H1 (cell line): ENCODE data around the gene HELZ2. TPM values are rescaled to one million over a fixed set of nuclear protein-coding genes. Genes with fewer than 3 reads are reported as not detected.

Source experiments
- CTCF ChIA-PET: fragments of 300-600 bp; sonication (Branson Sonifier 250); formaldehyde crosslinking; loops from one replicate; lab custom pipeline; 2021; ENCODE audit not compliant: partially characterized antibody; lab: Charles Lee
- POLR2A ChIA-PET: fragments of 300-600 bp; sonication (Branson Sonifier 250); formaldehyde crosslinking; loops from one replicate; lab custom pipeline; 2021; ENCODE audit warnings: inconsistent platforms; ENCODE audit not compliant: partially characterized antibody; lab: Charles Lee
- DNase-seq, 2 experiments: peaks; one replicate each; pipeline versions ENCODE4 v3.0.0 to v3.0.0-alpha.2; 2010 to 2022; ENCODE audit warnings: low spot score in 2 of 2, low read depth in 1 of 2, mixed read lengths in 1 of 2
- FAIRE-seq: peaks from 2 replicates; lab custom pipeline; 2011; peaks lifted over from hg19 to GRCh38; lab: Jason Lieb, UNC
- H2AFZ ChIP-seq: 2 replicates; pipeline ENCODE4 v1.8.1; 2012; ENCODE audit warnings: low read length, inconsistent platforms
- H2AK5ac ChIP-seq: 2 replicates; pipeline ENCODE4 v1.6.1; 2013; ENCODE audit warnings: low read depth, low read length
- H2BK120ac ChIP-seq: replicated peaks from 2 replicates; pipeline ENCODE3; 2013; ENCODE audit warnings: low read depth, low read length, inconsistent platforms
- H2BK12ac ChIP-seq: 2 replicates; pipeline ENCODE4 v1.6.1; 2013; ENCODE audit warnings: low read depth, low read length
- H2BK15ac ChIP-seq: 2 replicates; pipeline ENCODE4 v1.6.1; 2013; ENCODE audit warnings: low read length
- H2BK20ac ChIP-seq: 2 replicates; pipeline ENCODE4 v1.6.1; 2013; ENCODE audit warnings: low read length
- H2BK5ac ChIP-seq: 2 replicates; pipeline ENCODE4 v1.6.1; 2013; ENCODE audit warnings: low read depth, low read length
- H3K14ac ChIP-seq: 2 replicates; pipeline ENCODE4 v1.6.1; 2013; ENCODE audit warnings: inconsistent platforms; ENCODE audit not compliant: insufficient read length
- H3K18ac ChIP-seq: 2 replicates; pipeline ENCODE4 v1.6.1; 2013; ENCODE audit warnings: low read length; ENCODE audit errors: extremely low read depth
- H3K23ac ChIP-seq: 2 replicates; pipeline ENCODE4 v1.6.1; 2013; ENCODE audit warnings: inconsistent platforms; ENCODE audit not compliant: insufficient read length
- H3K23me2 ChIP-seq: 2 replicates; pipeline ENCODE4 v1.6.1; 2013; ENCODE audit warnings: low read depth, low read length
- H3K27ac ChIP-seq: 2 replicates; pipeline ENCODE4 v1.6.1; 2011; ENCODE audit warnings: low read depth, low read length, inconsistent platforms
- H3K27me3 ChIP-seq, 4 experiments: replicated peaks in 1 of 4; 1 replicate in 1 of 4; 2 replicates in 3 of 4; pipeline versions ENCODE4 v1.6.1 to v1.8.1; 2011 to 2013; ENCODE audit warnings: low read length in 3 of 4, mild to moderate bottlenecking in 3 of 4, inconsistent platforms in 2 of 4, mixed read lengths in 2 of 4, moderate library complexity in 1 of 4; ENCODE audit not compliant: control insufficient read depth in 3 of 4, insufficient read depth in 3 of 4; ENCODE audit errors: extremely low read depth in 1 of 4
- H3K36me3 ChIP-seq, 4 experiments: 2 replicates each; pipeline versions ENCODE4 v1.6.1 to v1.8.1; 2011 to 2013; ENCODE audit warnings: mild to moderate bottlenecking in 4 of 4, low read length in 3 of 4, moderate library complexity in 2 of 4, control low read depth in 1 of 4, inconsistent platforms in 1 of 4; ENCODE audit not compliant: insufficient read depth in 4 of 4, control insufficient read depth in 2 of 4
- H3K4ac ChIP-seq: replicated peaks from 2 replicates; pipeline ENCODE3; 2013; ENCODE audit warnings: low read length, low read depth, mixed read lengths, inconsistent platforms; ENCODE audit not compliant: insufficient read length
- H3K4me1 ChIP-seq, 4 experiments: replicated peaks in 1 of 4; 1 replicate in 1 of 4; 2 replicates in 3 of 4; pipeline versions ENCODE4 v1.6.1 to v1.8.1; 2011 to 2013; ENCODE audit warnings: low read length in 3 of 4, inconsistent platforms in 2 of 4, mixed read lengths in 1 of 4; ENCODE audit not compliant: insufficient read depth in 4 of 4, control insufficient read depth in 3 of 4
- H3K4me2 ChIP-seq, 2 experiments: 2 replicates each; pipeline versions ENCODE4 v1.6.1 to v1.8.1; 2011 to 2013; ENCODE audit warnings: low read depth in 2 of 2, low read length in 2 of 2, control low read depth in 1 of 2, inconsistent platforms in 1 of 2, mild to moderate bottlenecking in 1 of 2; ENCODE audit not compliant: insufficient read depth in 1 of 2
- H3K4me3 ChIP-seq, 4 experiments: fragments of 200-600, 300-600 bp in 1 of 4; sonication (generic), shearing (Covaris generic), sonication (Bioruptor Twin) in 1 of 4; 2 replicates each; pipeline versions ENCODE4 v1.5.1 to v1.8.1; 2011 to 2016; ENCODE audit warnings: low read length in 4 of 4, low read depth in 3 of 4, control low read depth in 2 of 4, inconsistent platforms in 2 of 4, mild to moderate bottlenecking in 2 of 4, mixed read lengths in 1 of 4, moderate library complexity in 1 of 4; ENCODE audit not compliant: insufficient read depth in 2 of 4; ENCODE audit errors: extremely low read depth in 1 of 4
- H3K56ac ChIP-seq: replicated peaks from 2 replicates; pipeline ENCODE3; 2013; ENCODE audit warnings: low read depth, mild to moderate bottlenecking, mixed read lengths, low read length, inconsistent platforms; ENCODE audit not compliant: insufficient read length
- H3K79me1 ChIP-seq: 2 replicates; pipeline ENCODE4 v1.6.1; 2013; ENCODE audit warnings: low read depth, low read length, control low read depth
- H3K79me2 ChIP-seq, 2 experiments: 2 replicates each; pipeline versions ENCODE4 v1.6.1 to v1.8.1; 2012 to 2013; ENCODE audit warnings: low read length in 2 of 2, mild to moderate bottlenecking in 2 of 2, inconsistent platforms in 1 of 2; ENCODE audit not compliant: insufficient read depth in 2 of 2, control insufficient read depth in 1 of 2
- H3K9ac ChIP-seq, 4 experiments: replicated peaks in 1 of 4; 1 replicate in 1 of 4; 2 replicates in 3 of 4; pipeline versions ENCODE4 v1.6.1 to v1.8.1; 2011 to 2013; ENCODE audit warnings: low read depth in 3 of 4, low read length in 3 of 4, control low read depth in 2 of 4, mild to moderate bottlenecking in 2 of 4, moderate library complexity in 2 of 4, inconsistent platforms in 1 of 4; ENCODE audit errors: extremely low read depth in 1 of 4
- H3K9me3 ChIP-seq, 2 experiments: 2 replicates each; pipeline versions ENCODE4 v1.6.1 to v1.8.1; 2012 to 2013; ENCODE audit warnings: mild to moderate bottlenecking in 2 of 2, moderate library complexity in 2 of 2, control low read depth in 1 of 2, inconsistent platforms in 1 of 2, low read depth in 1 of 2, low read length in 1 of 2, mixed read lengths in 1 of 2; ENCODE audit not compliant: insufficient read depth in 2 of 2
- H4K20me1 ChIP-seq, 2 experiments: replicated peaks in 1 of 2; 2 replicates each; pipeline versions ENCODE3 to v1.8.1; 2011 to 2013; ENCODE audit warnings: inconsistent platforms in 2 of 2, low read length in 2 of 2, mild to moderate bottlenecking in 1 of 2; ENCODE audit not compliant: insufficient read depth in 2 of 2, control insufficient read depth in 1 of 2
- H4K5ac ChIP-seq: 2 replicates; pipeline ENCODE4 v1.6.1; 2013; ENCODE audit warnings: low read length, low read depth, mixed read lengths, inconsistent platforms; ENCODE audit not compliant: insufficient read length
- H4K8ac ChIP-seq: 2 replicates; pipeline ENCODE4 v1.8.0; 2013; ENCODE audit warnings: mild to moderate bottlenecking, moderate library complexity, low read length, inconsistent platforms; ENCODE audit not compliant: insufficient read depth; ENCODE audit errors: extremely low read depth
- H4K91ac ChIP-seq: replicated peaks from 2 replicates; pipeline ENCODE3; 2013; ENCODE audit warnings: low read length, mixed read lengths, inconsistent platforms; ENCODE audit not compliant: insufficient read length
- KDM5A ChIP-seq: fragments of 200-600 bp; IDR thresholded peaks from 2 replicates; pipeline ENCODE4 v1.7.1; 2012; ENCODE audit warnings: mild to moderate bottlenecking, low read length, inconsistent platforms, mixed read lengths
- RNF2 ChIP-seq: fragments of 200-900, 300-1000 bp; sonication (generic); IDR thresholded peaks from 2 replicates; pipeline ENCODE4 v1.7.1; 2016; ENCODE audit warnings: borderline replicate concordance, low read depth, mild to moderate bottlenecking, antibody characterized with exemption, low read length; ENCODE audit not compliant: poor library complexity, severe bottlenecking; ENCODE audit errors: missing control alignments
- WGBS, 2 experiments: shearing (Covaris generic) in 1 of 2; methylation state at CpG; one replicate each; pipeline versions ENCODE4 v1.1.6 to v1.1.7; 2013 to 2015; ENCODE audit warnings: low lambda C conversion rate in 2 of 2, mixed read lengths in 2 of 2, inconsistent platforms in 1 of 2, low coverage in 1 of 2, missing lambda C conversion rate in 1 of 2; ENCODE audit not compliant: insufficient replicate concordance in 2 of 2, insufficient coverage in 1 of 2, insufficient read length in 1 of 2; ENCODE audit errors: extremely low coverage in 1 of 2, missing lambda C conversion rate in 1 of 2; 5-methylcytosine and 5-hydroxymethylcytosine counted together
- polyA plus RNA-seq, 7 experiments: library from polyadenylated mRNA; depleted of rRNA in 3 of 7; stranded (reverse) in 5 of 7; unstranded in 2 of 7; fragments of >200 nt in 5 of 7; fragments of 200-250 nt in 2 of 7; gene quantifications; 1 replicate in 5 of 7; 2 replicates in 1 of 7; 4 replicates in 1 of 7; pipeline versions ENCODE4 v1.2.1 to v1.2.3, GENCODE V29; 2011 to 2013; ENCODE audit warnings: missing spikeins in 2 of 7, mixed read lengths in 2 of 7
- total RNA-seq: library from RNA; stranded (reverse); fragmentation: NEBNext Ultra II Directional; extraction: Animal tissue kit (Norgen Biotek cat#: 25700); gene quantifications from 2 replicates; pipeline ENCODE4 v1.2.1, GENCODE V29; 2021

HELZ2 gene
- total and polyA plus RNA-seq, 2 of the 8 experiments (the other 6 are each of a cell fraction or from before 2014, with no cell fraction given) = 7.9 to 17.5 TPM

DNA sequence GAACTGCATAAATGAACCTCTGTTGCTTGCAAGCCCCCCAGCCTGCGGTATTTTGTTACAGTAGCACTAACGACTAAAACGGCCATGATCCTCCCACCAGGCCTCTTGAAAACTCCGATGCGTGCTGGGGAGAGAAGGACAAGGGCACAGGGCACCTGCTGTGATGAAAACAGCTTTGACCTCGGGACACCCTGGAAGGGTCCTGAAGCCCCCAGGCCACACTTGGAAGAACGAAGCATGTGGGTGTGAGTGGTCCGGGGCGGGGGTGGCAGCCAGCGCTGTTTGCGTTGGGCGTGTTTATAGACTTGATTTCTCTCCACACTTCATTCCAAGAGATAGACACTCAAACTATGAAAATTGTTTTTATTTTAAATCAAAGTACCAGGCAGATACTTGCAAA is 13.2 kb upstream of the HELZ2 start:
- no peaks in the 10 kb centered on the region for H3K79me1 ChIP-seq
- no peaks in the 10 kb centered on the region for H3K79me2 ChIP-seq
- H3K18ac ChIP-seq = no peak overlapping the region
- no peaks in the 10 kb centered on the region for H3K27me3 ChIP-seq
- H2BK15ac ChIP-seq = no peak overlapping the region
- H3K36me3 ChIP-seq = peaks cover 0 to 16% (median 10%) of the 10 kb centered on the region in 4 experiments; a peak in 7 of 8 replicates
- no peak overlapping the region for H2BK12ac ChIP-seq
- H3K27ac ChIP-seq = no peak overlapping the region
- no peak overlapping the region for H4K5ac ChIP-seq
- no peaks in the 10 kb centered on the region for H3K23me2 ChIP-seq
- TF ChIP-seq RNF2 (no peak), KDM5A (no peak)
- ChIA-PET POLR2A (interaction anchor here (1.1 kb wide), 1 partner anchor 17 kb away, joined by 5 read pairs; no protein-coding TSS in a partner anchor), CTCF (no interaction called here)
- H2BK20ac ChIP-seq = no peak overlapping the region
- H3K4me3 ChIP-seq = no peak overlapping the region
- H3K4ac ChIP-seq = no peak overlapping the region
- H4K8ac ChIP-seq = peak overlapping the region; percentile 25; the same call in 1 of the 2 replicates
- H3K23ac ChIP-seq = no peak overlapping the region
- DNase-seq = no peak
- FAIRE-seq = no peak
- H3K9me3 ChIP-seq = no peaks in the 10 kb centered on the region
- H4K91ac ChIP-seq = no peak overlapping the region
- H4K20me1 ChIP-seq = peaks cover 0 to 10% of the 10 kb centered on the region in 2 experiments
- H3K4me2 ChIP-seq = no peak overlapping the region
- no peak overlapping the region for H3K56ac ChIP-seq
- H2BK5ac ChIP-seq = no peak overlapping the region
- no peak overlapping the region for H2AFZ ChIP-seq
- no peak overlapping the region for H3K14ac ChIP-seq
- no peaks in the 10 kb centered on the region for H3K4me1 ChIP-seq
- WGBS, 2 experiments = 91% methylated on average over 12 of the region's 12 CpGs; no CpG with 5 or more reads in 1 of the 2 experiments
- no peak overlapping the region for H2BK120ac ChIP-seq
- no peak overlapping the region for H3K9ac ChIP-seq
- no peak overlapping the region for H2AK5ac ChIP-seq
